Astrocyte (in vitro differentiated cells and primary cell): ENCODE results near the gene HSPBP1. TPM values are rescaled to one million over a fixed set of nuclear protein-coding genes. Genes with fewer than 3 reads are reported as not detected.

Experiments
- DNase-seq: peaks from one replicate; pipeline ENCODE4 v3.0.0-alpha.2; 2010; ENCODE audit warnings: low read depth
- FAIRE-seq: peaks from 2 replicates; lab custom pipeline; 2011; peaks lifted over from hg19 to GRCh38; lab: Jason Lieb, UNC
- H2AFZ ChIP-seq: 2 replicates; pipeline ENCODE4 v1.6.0; 2012; ENCODE audit warnings: low read depth, low read length, inconsistent platforms
- H3K27ac ChIP-seq: 2 replicates; pipeline ENCODE4 v1.5.1; 2011; ENCODE audit warnings: low read depth, low read length, inconsistent platforms
- H3K27me3 ChIP-seq: 2 replicates; pipeline ENCODE4 v1.6.0; 2011; ENCODE audit warnings: low read length, inconsistent platforms; ENCODE audit not compliant: insufficient read depth
- H3K36me3 ChIP-seq: 2 replicates; pipeline ENCODE4 v1.5.1; 2011; ENCODE audit warnings: low read length, inconsistent platforms; ENCODE audit not compliant: insufficient read depth
- H3K4me1 ChIP-seq: 2 replicates; pipeline ENCODE4 v1.5.1; 2011; ENCODE audit warnings: low read length, inconsistent platforms; ENCODE audit not compliant: insufficient read depth
- H3K4me2 ChIP-seq: 2 replicates; pipeline ENCODE4 v1.6.0; 2012; ENCODE audit warnings: low read length, inconsistent platforms
- H3K4me3 ChIP-seq: 2 replicates; pipeline ENCODE4 v1.5.1; 2011; ENCODE audit warnings: low read depth, mild to moderate bottlenecking, low read length, inconsistent platforms; ENCODE audit not compliant: insufficient read depth
- H3K79me2 ChIP-seq: 2 replicates; pipeline ENCODE4 v1.6.0; 2012; ENCODE audit warnings: mild to moderate bottlenecking, low read length, inconsistent platforms; ENCODE audit not compliant: insufficient read depth
- H3K9ac ChIP-seq: 2 replicates; pipeline ENCODE4 v1.6.0; 2012; ENCODE audit warnings: mild to moderate bottlenecking, low read length, inconsistent platforms
- H3K9me3 ChIP-seq: 2 replicates; pipeline ENCODE4 v1.5.1; 2012; ENCODE audit warnings: low read depth, mild to moderate bottlenecking, low read length, inconsistent platforms; ENCODE audit not compliant: insufficient read depth
- H4K20me1 ChIP-seq: 2 replicates; pipeline ENCODE4 v1.6.0; 2012; ENCODE audit warnings: low read length, inconsistent platforms; ENCODE audit not compliant: insufficient read depth
- H3K27ac Mint-ChIP-seq: one replicate; pipeline ENCODE4 v1.8.0; 2021; ENCODE audit warnings: mild to moderate bottlenecking, mixed read lengths; ENCODE audit not compliant: unreplicated experiment
- H3K27me3 Mint-ChIP-seq: one replicate; pipeline ENCODE4 v1.8.0; 2021; ENCODE audit warnings: low read depth, mixed read lengths; ENCODE audit not compliant: unreplicated experiment
- H3K36me3 Mint-ChIP-seq: one replicate; pipeline ENCODE4 v1.8.0; 2021; ENCODE audit warnings: low read depth, mixed read lengths; ENCODE audit not compliant: unreplicated experiment
- H3K4me1 Mint-ChIP-seq: one replicate; pipeline ENCODE4 v1.8.0; 2021; ENCODE audit warnings: low read depth, mixed read lengths; ENCODE audit not compliant: unreplicated experiment
- H3K4me3 Mint-ChIP-seq: one replicate; pipeline ENCODE4 v1.8.0; 2021; ENCODE audit warnings: mild to moderate bottlenecking, moderate library complexity, mixed read lengths; ENCODE audit not compliant: unreplicated experiment
- H3K9me3 Mint-ChIP-seq: one replicate; pipeline ENCODE4 v1.8.0; 2021; ENCODE audit warnings: mild to moderate bottlenecking, mixed read lengths; ENCODE audit not compliant: unreplicated experiment
- EZH2 ChIP-seq: IDR thresholded peaks from 2 replicates; pipeline ENCODE4 v1.6.1; 2012; ENCODE audit warnings: mild to moderate bottlenecking, low read length, inconsistent platforms; ENCODE audit not compliant: insufficient read depth
- total RNA-seq: library from RNA; stranded (reverse); gene quantifications from 2 replicates; pipeline ENCODE4 v1.2.1, GENCODE V29; 2021
- TF ChIP-seq, protein P1 (sequence below): IDR thresholded peaks from 2 replicates; pipeline ENCODE4 v1.5.1; 2011; ENCODE audit warnings: low read depth, mild to moderate bottlenecking, inconsistent platforms, low read length, moderate library complexity; ENCODE audit not compliant: insufficient read depth

HSPBP1 gene
- total RNA-seq, 1 donor from 2014 or later: 34.8 TPM

DNA sequence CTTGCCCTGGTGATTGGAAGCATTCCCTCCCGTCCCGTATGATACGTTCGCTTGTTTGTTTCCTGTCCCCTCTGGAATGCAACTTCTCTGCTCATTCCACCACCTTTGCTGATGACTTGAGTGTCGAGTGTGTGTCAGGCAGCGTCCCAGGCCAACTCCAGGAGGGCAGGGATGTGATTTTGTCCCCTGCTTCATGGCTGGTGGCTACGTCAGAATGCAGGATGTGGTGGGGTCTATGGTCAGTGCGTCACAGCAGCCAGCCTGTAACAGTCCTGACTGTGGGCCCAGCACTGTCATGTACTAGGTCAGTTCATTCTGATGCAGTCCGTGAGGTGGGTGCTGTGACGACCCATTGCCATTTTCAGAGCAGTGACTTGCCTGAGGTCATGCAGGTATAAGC lies 20.1 kb upstream of the HSPBP1 start:
- Mint-ChIP-seq H3K27me3 (no peaks in the 10 kb centered on the region), H3K36me3 (peaks cover 13% of the 10 kb centered on the region), H3K4me3 (no peak overlapping the region), H3K9me3 (no peaks in the 10 kb centered on the region), H3K27ac (no peak overlapping the region), H3K4me1 (no peaks in the 10 kb centered on the region)
- FAIRE-seq: no peak
- no peaks in the 10 kb centered on the region for H4K20me1 ChIP-seq
- no peak overlapping the region for H2AFZ ChIP-seq
- H3K9ac ChIP-seq: no peak overlapping the region
- no peak overlapping the region for H3K4me2 ChIP-seq
- peaks cover 4% of the 10 kb centered on the region for H3K4me1 ChIP-seq
- no peak overlapping the region for H3K4me3 ChIP-seq
- H3K27me3 ChIP-seq: no peaks in the 10 kb centered on the region
- peaks cover 10% of the 10 kb centered on the region for H3K36me3 ChIP-seq
- no peak overlapping the region for H3K27ac ChIP-seq
- no peak for DNase-seq
- no peaks in the 10 kb centered on the region for H3K9me3 ChIP-seq
- no peaks in the 10 kb centered on the region for H3K79me2 ChIP-seq
- no peak for TF ChIP-seq EZH2
- TF ChIP-seq, protein P1, sequence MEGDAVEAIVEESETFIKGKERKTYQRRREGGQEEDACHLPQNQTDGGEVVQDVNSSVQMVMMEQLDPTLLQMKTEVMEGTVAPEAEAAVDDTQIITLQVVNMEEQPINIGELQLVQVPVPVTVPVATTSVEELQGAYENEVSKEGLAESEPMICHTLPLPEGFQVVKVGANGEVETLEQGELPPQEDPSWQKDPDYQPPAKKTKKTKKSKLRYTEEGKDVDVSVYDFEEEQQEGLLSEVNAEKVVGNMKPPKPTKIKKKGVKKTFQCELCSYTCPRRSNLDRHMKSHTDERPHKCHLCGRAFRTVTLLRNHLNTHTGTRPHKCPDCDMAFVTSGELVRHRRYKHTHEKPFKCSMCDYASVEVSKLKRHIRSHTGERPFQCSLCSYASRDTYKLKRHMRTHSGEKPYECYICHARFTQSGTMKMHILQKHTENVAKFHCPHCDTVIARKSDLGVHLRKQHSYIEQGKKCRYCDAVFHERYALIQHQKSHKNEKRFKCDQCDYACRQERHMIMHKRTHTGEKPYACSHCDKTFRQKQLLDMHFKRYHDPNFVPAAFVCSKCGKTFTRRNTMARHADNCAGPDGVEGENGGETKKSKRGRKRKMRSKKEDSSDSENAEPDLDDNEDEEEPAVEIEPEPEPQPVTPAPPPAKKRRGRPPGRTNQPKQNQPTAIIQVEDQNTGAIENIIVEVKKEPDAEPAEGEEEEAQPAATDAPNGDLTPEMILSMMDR: no peak

DNA sequence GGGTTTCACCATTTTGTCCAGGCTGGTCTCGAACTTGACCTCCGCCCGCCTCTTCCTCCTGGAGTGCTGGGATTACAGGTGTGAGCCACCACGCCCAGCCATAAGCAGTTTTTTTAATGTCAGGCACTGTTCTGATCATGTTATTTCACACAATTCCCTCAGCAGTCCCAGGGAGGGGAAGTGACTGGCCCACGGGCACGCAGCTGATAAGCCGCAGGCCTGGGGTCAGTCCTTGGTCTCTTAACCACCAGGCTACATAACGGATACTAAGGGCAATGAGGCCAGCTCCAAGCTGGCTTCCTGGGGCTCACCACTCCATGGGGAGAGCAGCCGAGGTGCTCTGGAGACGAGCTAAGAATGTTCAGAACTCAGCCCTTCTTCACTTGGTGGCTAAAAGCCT lies 17.4 kb upstream of the HSPBP1 start:
- Histone ChIP-seq H3K4me3 (no peak overlapping the region), H3K4me2 (no peak overlapping the region), H3K79me2 (no peaks in the 10 kb centered on the region), H4K20me1 (no peaks in the 10 kb centered on the region), H3K9ac (no peak overlapping the region), H3K36me3 (peaks cover 2% of the 10 kb centered on the region), H3K9me3 (no peaks in the 10 kb centered on the region), H2AFZ (no peak overlapping the region), H3K27me3 (no peaks in the 10 kb centered on the region), H3K27ac (no peak overlapping the region), H3K4me1 (peaks cover 4% of the 10 kb centered on the region)
- H3K27me3 Mint-ChIP-seq: no peaks in the 10 kb centered on the region
- no peaks in the 10 kb centered on the region for H3K4me1 Mint-ChIP-seq
- peaks cover 3% of the 10 kb centered on the region for H3K36me3 Mint-ChIP-seq
- no peak for FAIRE-seq
- no peak for TF ChIP-seq EZH2
- H3K9me3 Mint-ChIP-seq: no peaks in the 10 kb centered on the region
- no peak overlapping the region for H3K27ac Mint-ChIP-seq
- DNase-seq: no peak
- H3K4me3 Mint-ChIP-seq: no peak overlapping the region

DNA sequence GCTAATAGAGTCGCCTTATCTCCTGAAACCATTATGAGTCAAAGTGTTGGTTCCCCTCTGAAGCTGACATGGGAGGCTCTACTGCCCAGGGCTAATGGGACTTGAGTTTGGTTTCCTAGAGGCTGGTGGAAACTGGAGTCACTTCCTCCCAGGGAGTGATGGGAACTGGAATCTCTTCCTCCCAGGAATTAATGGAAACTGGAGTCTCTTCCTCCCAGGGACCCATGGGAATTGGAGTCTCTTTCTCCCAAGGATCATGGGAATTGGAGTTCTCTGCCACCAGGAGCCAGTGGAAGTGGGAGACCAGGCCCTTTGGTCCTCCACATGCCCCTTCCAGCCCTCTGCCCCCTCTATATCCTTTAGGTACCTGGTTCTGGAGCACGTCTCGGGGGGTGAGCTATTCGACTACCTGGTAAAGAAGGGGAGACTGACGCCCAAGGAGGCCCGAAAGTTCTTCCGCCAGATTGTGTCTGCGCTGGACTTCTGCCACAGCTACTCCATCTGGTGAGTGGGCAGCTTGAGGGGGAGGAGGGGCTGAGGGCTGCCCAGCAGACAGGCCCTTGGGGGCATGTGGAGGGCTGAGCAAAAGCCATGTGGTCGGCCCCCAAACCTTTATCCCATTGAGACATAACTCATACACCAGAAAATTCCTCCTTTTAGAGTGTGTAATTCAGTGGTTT lies 9.3 kb upstream of the HSPBP1 start:
- no peak overlapping the region for H2AFZ ChIP-seq
- H4K20me1 ChIP-seq: no peaks in the 10 kb centered on the region
- peaks cover 11% of the 10 kb centered on the region for H3K4me1 ChIP-seq
- H3K9me3 ChIP-seq: no peaks in the 10 kb centered on the region
- TF ChIP-seq, protein P1: no peak
- no peak for TF ChIP-seq EZH2
- no peaks in the 10 kb centered on the region for H3K27me3 Mint-ChIP-seq
- no peak overlapping the region for H3K27ac Mint-ChIP-seq
- no peaks in the 10 kb centered on the region for H3K36me3 Mint-ChIP-seq
- DNase-seq (no peak), FAIRE-seq (no peak)
- no peaks in the 10 kb centered on the region for H3K4me1 Mint-ChIP-seq
- H3K27me3 ChIP-seq: no peaks in the 10 kb centered on the region
- H3K79me2 ChIP-seq: peaks cover 8% of the 10 kb centered on the region
- H3K36me3 ChIP-seq: no peaks in the 10 kb centered on the region
- no peak overlapping the region for H3K4me2 ChIP-seq
- no peak overlapping the region for H3K4me3 Mint-ChIP-seq
- no peak overlapping the region for H3K9ac ChIP-seq
- no peak overlapping the region for H3K4me3 ChIP-seq
- no peaks in the 10 kb centered on the region for H3K9me3 Mint-ChIP-seq
- no peak overlapping the region for H3K27ac ChIP-seq
